Muscle of leg (tissue), 11 donors: Measurements from ENCODE around the gene CIBAR2. TPM values are rescaled to one million over a fixed set of nuclear protein-coding genes. Genes with fewer than 3 reads are reported as not detected.

Experiments used
- DNase-seq: peaks from one replicate; pipeline ENCODE4 v3.0.0; 2013
- H3K27ac ChIP-seq: one replicate; pipeline ENCODE4 v1.5.1; 2013; ENCODE audit warnings: mild to moderate bottlenecking, low read length, control low read depth
- H3K27me3 ChIP-seq: one replicate; pipeline ENCODE4 v1.6.1; 2013; ENCODE audit warnings: low read length; ENCODE audit not compliant: control insufficient read depth, insufficient read depth
- H3K36me3 ChIP-seq: one replicate; pipeline ENCODE4 v1.6.1; 2013; ENCODE audit warnings: low read length; ENCODE audit not compliant: control insufficient read depth, insufficient read depth
- H3K4me1 ChIP-seq: one replicate; pipeline ENCODE4 v1.6.1; 2013; ENCODE audit warnings: low read length; ENCODE audit not compliant: control insufficient read depth, insufficient read depth
- H3K4me3 ChIP-seq: one replicate; pipeline ENCODE4 v1.5.1; 2013; ENCODE audit warnings: low read length, control low read depth
- H3K9me3 ChIP-seq: replicated peaks from 2 replicates; pipeline ENCODE4 v1.6.1; 2013; ENCODE audit warnings: low read depth, low read length; ENCODE audit not compliant: control insufficient read depth
- WGBS: methylation state at CpG from one replicate; pipeline ENCODE4 v1.1.5; 2013; ENCODE audit warnings: missing lambda C conversion rate; ENCODE audit not compliant: insufficient coverage; 5-methylcytosine and 5-hydroxymethylcytosine counted together
- polyA plus RNA-seq, 8 donors: library from polyadenylated mRNA; unstranded; fragments of 120-200 nt; gene quantifications; one replicate each; pipeline versions ENCODE4 v1.2.1 to v1.2.3, GENCODE V29; 2013; ENCODE audit warnings: inconsistent platforms in 1 of 8, low replicate concordance in 1 of 8; ENCODE audit not compliant: insufficient read length in 8 of 8, insufficient read depth in 1 of 8
- total RNA-seq: library from RNA; stranded (reverse); fragments of 120-200 nt; gene quantifications from one replicate; pipeline ENCODE4 v1.2.4, GENCODE V29; 2013

CIBAR2 gene
- total and polyA plus RNA-seq, 9 donors: 0.18 to 0.30 TPM; not detected in 7

DNA sequence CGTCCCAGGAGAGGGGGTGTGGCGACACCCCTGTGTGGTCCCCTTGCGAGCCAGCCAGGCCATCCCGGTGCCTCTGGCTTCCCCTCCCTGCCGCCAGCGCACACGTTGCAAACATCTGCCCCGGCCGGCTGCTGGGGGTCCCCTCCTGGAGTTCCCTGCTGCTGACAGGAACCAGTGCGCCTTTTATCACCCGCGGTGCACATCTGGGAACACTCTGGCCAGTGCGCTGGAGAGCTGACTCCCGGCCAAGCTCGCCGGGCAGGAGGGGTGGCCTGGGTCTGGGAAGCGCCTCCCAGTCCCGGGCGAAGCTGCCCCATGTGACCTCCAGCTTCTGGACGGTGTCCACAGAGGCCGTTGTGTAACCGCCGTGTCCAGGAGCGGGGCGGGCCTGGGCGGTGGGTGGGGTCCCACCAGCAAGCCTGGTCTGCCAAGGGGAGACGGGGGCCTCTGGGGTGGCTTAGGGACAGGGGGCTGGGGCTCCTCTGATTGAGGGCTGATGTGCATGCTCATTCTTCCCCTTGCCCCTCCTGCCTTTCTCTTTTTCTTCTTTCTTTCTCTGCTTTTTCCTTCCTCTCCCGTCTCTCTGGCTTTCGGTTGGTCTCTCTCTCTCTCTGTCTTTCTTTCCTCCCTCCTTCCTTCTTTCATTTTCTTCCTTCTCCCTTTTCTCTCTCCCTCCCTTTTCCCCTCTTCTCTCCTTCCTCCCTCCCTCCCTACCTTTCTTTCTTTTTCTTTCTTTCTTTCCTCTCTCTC is 25.2 kb upstream of the CIBAR2 start:
- 2% methylated on average over 20 of the region's 29 CpGs for WGBS
- H3K27me3 ChIP-seq: no peaks in the 10 kb centered on the region
- H3K27ac ChIP-seq: peak overlapping the region; percentile 91
- no peaks in the 10 kb centered on the region for H3K36me3 ChIP-seq
- H3K4me1 ChIP-seq: peaks cover 63% of the 10 kb centered on the region
- H3K9me3 ChIP-seq: no peaks in the 10 kb centered on the region
- H3K4me3 ChIP-seq: peak overlapping the region; percentile 8
- DNase-seq: peak; percentile 95

DNA sequence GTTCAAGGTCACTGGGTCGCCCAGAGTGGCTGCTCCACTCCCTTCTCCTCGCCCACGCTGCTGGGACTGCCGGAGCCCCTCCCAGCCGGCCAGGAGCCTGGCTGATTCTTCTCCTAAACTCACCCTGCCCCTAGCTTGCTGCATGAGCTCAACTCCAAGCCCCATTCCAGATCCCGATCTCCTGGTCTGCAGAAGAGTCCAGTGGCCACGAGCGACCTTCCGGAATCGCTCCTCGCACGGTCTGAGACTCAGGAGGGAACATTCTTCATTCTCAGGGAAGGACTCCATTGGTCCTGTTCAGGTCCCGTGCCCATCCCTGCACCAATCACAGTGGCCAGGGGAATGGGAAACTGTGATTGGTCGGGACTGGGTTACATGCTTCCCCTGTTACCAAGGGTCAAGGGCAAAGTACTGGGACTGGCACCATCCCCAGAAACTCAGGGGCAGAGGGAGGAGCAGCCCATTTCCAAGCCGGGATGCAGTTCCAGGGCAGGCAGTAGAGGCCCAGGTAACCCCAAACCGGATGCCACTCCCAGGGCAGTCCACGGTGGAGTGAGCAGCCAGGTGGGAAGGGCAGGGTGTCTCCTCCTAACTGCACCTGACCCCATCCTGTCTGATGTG is 24.5 kb upstream of the CIBAR2 start:
- Histone ChIP-seq H3K9me3 (no peaks in the 10 kb centered on the region), H3K4me1 (peaks cover 56% of the 10 kb centered on the region), H3K36me3 (no peaks in the 10 kb centered on the region), H3K27ac (peak overlapping the region; percentile 91), H3K27me3 (no peaks in the 10 kb centered on the region), H3K4me3 (peak overlapping the region; percentile 8)
- WGBS: 23% methylated on average over 14 of the region's 17 CpGs
- DNase-seq: peak; percentile 89

DNA sequence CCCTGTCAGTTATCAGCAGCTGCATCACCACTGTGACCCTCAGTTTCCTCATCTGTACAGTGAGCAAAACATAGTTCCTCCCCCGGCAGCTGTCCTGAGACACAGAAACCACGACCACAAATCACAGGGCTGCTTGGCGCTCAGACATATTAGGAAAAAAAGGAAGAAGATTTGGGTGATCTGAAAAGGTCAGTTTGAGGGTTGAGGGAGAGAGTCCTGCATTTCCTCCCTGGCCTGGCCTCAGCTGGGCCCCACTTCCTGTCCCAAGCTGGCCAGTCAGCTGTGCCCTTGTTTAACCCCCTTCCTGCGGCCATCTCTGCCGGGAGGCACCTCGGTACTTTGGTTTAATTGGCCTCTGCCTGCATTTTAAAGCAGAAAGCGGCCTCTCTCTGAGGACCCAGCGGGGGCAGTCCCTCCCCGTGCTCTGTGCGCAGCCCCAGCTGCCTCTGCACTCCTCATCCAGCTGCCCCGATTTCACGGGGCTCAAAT is 24.0 kb upstream of the CIBAR2 start:
- 31% methylated on average over 10 of the region's 12 CpGs for WGBS
- no peaks in the 10 kb centered on the region for H3K27me3 ChIP-seq
- no peak overlapping the region for H3K4me3 ChIP-seq
- H3K4me1 ChIP-seq: peaks cover 51% of the 10 kb centered on the region
- H3K9me3 ChIP-seq: no peaks in the 10 kb centered on the region
- peak; percentile 92 for DNase-seq
- H3K36me3 ChIP-seq: no peaks in the 10 kb centered on the region
- peak overlapping the region; percentile 91 for H3K27ac ChIP-seq

DNA sequence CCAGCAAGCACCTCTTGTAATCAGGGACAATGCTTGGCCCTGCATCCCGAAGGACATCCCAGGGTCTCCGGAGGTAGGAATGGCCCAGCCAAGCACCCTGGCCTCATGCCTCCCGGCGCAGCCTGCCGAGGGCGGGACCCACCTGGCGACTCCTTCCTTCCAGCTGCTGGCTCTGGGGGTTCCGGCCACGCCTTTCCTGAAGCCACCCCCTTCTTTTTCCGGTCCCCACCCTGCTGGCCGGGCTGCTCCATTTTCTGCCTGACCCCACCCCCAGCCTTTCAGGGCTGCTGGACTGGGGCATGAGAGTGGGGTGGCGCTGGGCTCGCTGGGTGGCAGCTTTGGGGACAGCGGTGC is 22.5 kb upstream of the CIBAR2 start:
- DNase-seq: no peak
- Histone ChIP-seq H3K9me3 (no peaks in the 10 kb centered on the region), H3K36me3 (no peaks in the 10 kb centered on the region), H3K27ac (peak overlapping the region; percentile 91), H3K4me3 (no peak overlapping the region), H3K4me1 (peaks cover 64% of the 10 kb centered on the region), H3K27me3 (no peaks in the 10 kb centered on the region)
- whole genome bisulfite sequencing: 58% methylated on average over 8 of the region's 14 CpGs

DNA sequence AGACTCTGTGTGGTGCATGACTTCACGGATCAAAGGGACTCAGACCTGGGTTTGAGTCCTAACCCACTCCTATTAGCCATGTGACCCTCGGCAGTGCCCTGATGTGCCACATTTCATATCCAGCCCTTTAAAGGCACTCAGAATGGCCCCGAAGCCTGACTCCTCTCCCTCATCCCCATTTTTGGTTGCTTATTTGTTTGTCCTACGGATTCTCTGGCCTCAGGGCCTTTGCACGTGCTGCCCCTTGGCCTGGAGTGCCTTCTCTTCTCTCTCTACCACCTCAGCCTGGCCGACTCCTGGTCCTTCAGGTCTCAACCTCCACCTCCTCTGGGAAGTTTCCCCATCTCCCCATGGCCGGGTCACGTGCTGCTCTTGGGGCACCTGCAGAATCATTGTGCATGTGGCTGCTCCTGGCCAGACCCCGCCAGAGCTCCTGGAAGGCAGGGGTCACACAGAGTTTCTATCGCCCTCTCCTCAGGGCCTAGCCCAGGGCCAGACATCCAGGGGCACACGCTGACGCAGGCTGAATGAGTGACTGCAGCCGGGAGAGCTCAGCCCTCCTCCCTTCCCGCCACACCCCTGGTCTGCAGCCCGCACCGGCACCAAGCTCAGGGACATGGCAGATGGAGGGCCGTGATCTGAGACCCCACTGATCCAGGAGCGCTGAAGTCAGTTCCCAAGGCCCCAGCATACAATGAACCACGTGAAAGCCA is 22.0 kb upstream of the CIBAR2 start:
- Histone ChIP-seq H3K27ac (no peak overlapping the region), H3K9me3 (no peaks in the 10 kb centered on the region), H3K27me3 (no peaks in the 10 kb centered on the region), H3K4me1 (peaks cover 64% of the 10 kb centered on the region), H3K36me3 (no peaks in the 10 kb centered on the region), H3K4me3 (no peak overlapping the region)
- WGBS: 83% methylated on average over 16 of the region's 19 CpGs
- no peak for DNase-seq

DNA sequence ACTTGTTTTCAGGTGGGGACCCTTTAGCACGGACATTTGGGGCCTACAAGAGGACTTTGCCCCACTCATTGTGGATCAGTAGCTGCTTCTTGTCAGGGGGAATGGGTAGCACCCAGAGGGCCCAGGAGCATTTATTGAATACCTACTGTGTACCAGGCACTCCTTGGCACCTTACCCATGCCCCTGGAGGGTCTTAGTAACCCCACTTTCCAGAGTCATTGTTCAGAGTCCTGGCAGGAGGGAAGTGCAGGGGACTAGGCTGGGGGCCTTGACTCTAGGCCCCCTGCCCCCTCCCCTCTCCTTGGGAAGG is 21.0 kb upstream of the CIBAR2 start:
- Histone ChIP-seq H3K27ac (no peak overlapping the region), H3K36me3 (no peaks in the 10 kb centered on the region), H3K9me3 (no peaks in the 10 kb centered on the region), H3K27me3 (no peaks in the 10 kb centered on the region), H3K4me3 (no peak overlapping the region), H3K4me1 (peaks cover 61% of the 10 kb centered on the region)
- DNase-seq: no peak
- no CpG with 5 or more reads among the region's 1 CpG for WGBS

DNA sequence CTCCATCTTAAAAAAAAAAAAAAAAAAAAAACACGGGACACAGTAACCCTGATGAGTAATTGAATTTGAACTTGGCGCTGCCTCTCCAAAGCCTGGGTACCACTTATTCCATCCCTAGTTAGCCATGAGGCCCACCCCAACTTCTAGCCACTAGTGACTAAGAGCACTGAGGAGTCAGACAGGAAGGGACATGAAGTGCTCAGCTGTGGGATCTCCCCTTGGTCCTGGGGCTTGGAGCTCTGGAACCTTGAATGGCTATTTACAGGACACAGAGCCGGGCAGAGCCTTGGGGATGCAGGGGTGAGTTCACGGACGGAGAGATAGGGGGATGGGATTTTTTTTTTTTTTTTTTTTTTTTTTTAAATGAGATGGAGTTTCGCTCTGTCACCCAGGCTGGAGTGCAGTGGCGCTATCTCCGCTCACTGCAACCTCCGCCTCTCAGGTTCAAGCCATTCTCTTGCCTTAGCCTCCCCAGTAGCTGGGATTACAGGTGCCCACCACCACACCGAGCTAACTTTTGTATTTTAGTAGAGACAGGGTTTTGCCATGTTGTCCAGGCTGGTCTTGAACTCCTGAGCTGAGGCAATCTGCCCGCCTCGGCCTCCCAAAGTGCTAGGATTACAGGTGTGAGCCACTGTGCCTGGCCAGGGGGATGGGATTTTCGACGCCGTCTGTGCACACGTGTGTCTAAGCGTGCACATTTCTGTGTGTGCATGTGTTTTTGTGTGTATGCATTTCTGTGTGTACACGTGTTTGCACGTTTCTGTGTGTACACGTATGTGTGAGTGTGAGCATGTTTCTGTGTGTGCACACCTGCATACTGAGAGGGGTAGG is 20.4 kb upstream of the CIBAR2 start:
- Histone ChIP-seq H3K4me1 (peaks cover 56% of the 10 kb centered on the region), H3K27ac (no peak overlapping the region)

DNA sequence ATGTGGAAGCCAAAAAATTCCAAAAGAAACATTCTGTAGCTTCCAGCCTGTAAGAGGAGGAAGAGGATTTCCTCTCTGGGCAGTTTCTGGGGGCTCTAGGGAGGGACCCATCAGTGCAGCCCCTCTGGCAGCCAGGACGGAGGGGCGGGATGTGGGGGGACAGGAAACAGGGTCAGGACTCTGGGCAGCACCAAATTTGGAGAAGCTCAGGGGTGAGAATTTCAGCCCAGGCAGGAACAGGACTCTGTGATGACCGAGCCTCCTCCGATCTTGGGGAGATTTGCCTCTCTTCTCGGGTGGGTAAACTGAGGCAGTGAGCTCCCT is 18.4 kb upstream of the CIBAR2 start:
- Histone ChIP-seq H3K36me3 (no peaks in the 10 kb centered on the region), H3K27ac (peak overlapping the region; percentile 87), H3K4me3 (no peak overlapping the region), H3K27me3 (no peaks in the 10 kb centered on the region), H3K4me1 (peaks cover 55% of the 10 kb centered on the region), H3K9me3 (no peaks in the 10 kb centered on the region)
- WGBS: 53% methylated on average over 5 of the region's 5 CpGs
- no peak for DNase-seq

More for the DNA sequence above, 20.4 kb upstream of the CIBAR2 start:
- Histone ChIP-seq H3K36me3 (no peaks in the 10 kb centered on the region), H3K4me3 (no peak overlapping the region), H3K9me3 (no peaks in the 10 kb centered on the region), H3K27me3 (no peaks in the 10 kb centered on the region)
- DNase-seq: no peak
- WGBS: 95% methylated on average over 10 of the region's 20 CpGs

DNA sequence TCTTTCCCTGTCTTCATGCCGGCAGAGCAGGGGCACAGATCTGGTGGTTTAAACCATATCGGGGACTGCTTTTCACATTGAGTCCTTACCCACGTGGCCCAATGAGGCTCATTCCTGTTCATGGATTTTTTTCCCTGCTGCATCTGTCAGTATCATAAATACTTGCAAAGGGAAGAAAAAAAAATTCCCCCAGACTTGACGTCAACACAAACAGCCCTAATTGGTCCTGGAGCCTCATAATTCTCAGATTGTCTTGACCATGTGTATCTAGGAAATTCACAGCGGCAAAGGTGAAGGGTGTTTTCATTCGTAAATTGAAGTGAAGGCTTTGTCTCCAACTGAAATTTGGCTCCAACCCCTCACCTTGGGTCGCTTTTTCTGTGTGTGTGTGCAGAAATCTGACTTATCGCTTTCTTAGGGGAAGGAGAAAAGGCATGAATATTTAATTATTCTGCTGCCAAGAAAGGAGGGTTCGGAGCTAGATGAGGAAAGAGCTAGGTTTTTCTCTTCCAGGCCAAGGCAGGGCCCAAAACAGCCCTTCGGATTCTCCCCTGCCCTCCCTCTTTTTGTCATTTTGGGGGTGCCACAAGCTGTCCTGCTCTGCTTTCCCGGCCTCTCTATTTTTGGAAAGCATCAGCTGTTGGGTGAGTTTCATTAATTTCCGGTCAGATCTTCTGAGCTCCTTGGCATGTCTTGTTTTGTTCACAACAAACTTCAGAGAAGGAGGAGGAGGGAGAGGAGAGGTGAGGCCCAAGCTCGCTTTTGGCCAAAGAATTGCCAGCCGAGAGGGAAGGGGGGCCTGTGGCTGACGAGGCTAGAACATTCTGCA is 17.8 kb upstream of the CIBAR2 start:
- DNase-seq: peak; percentile 81
- H3K4me3 ChIP-seq: no peak overlapping the region
- no peaks in the 10 kb centered on the region for H3K9me3 ChIP-seq
- 21% methylated on average over 8 of the region's 15 CpGs for WGBS
- no peaks in the 10 kb centered on the region for H3K27me3 ChIP-seq
- peak overlapping the region; percentile 87 for H3K27ac ChIP-seq
- peaks cover 53% of the 10 kb centered on the region for H3K4me1 ChIP-seq
- no peaks in the 10 kb centered on the region for H3K36me3 ChIP-seq
